HG03039 (cell line): Measurements from ENCODE around the gene MAP3K12.
A peak's percentile ranks its signal among the peaks of the same experiment; 100 is the strongest.
"Not testable (repeated sequence)": the region's sequence is repeated elsewhere in the genome, so short reads cannot be mapped to it uniquely, and the experiment has no call there.

Experiments
- ATAC-seq: cut with Tn5 transposase; IDR thresholded peaks from one replicate; pipeline ENCODE4 v1.9.1; 2021; ENCODE audit warnings: mild to moderate bottlenecking, moderate library complexity; ENCODE audit not compliant: unreplicated experiment

Gene MAP3K12

DNA sequence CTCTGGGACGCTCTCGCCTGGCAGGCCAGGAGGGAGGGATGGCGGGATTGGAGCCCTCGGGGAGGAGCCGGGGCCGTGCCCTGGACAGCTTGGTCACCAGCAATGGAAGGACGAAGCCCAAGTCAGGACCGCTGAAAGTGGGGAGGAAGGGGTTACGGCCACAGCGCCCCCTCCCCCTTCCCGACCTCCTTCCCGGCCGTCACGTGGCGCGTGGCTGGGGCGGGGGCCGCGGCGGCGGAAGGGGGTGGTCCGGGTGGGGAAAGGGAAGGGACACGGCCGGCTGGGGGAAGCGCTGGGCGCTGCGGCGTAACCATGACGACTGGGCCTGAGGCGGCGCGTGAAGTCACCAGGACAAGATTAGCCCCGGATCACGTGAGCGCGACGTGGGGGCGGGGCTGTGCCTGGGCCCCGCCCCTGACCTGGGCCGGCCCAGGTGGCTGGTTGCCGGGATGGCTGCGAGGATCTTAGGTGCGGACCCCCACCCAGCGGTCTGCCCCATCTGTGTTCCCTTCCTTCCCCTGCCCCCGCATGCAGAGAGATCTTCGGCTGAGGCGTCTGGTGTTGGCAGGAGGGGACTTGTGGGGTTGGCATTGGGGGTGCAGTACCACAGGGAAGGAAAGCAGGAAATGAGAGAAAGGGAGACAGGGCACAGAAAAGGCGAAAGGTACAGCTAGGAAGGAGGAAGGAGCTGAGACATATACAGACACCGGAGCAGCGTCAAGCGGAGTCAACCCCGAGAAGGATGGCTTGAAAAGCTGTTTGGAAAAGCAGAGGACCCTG, 6.2 kb downstream of the MAP3K12 start:
- peak; percentile 92 for ATAC-seq

DNA sequence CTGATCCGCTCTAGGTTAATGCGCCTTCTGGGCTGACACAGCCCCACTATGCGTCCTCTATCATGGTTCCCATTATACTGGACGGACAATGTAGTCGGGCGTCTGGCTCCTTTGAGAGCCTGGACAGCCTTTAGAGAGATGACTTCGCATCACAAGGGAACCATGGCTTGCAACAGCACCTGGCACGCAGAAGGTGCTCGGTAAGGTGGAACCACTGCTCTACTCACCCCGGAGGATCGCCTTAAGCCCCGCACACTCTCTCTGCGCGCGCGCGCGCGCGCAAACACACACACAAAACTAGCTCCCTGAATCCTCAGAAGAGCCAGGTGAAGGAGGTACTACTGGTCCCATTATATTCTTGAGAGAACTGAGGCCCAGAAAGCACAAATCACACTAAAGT, 7.1 kb downstream of the MAP3K12 start:
- no peak for ATAC-seq

DNA sequence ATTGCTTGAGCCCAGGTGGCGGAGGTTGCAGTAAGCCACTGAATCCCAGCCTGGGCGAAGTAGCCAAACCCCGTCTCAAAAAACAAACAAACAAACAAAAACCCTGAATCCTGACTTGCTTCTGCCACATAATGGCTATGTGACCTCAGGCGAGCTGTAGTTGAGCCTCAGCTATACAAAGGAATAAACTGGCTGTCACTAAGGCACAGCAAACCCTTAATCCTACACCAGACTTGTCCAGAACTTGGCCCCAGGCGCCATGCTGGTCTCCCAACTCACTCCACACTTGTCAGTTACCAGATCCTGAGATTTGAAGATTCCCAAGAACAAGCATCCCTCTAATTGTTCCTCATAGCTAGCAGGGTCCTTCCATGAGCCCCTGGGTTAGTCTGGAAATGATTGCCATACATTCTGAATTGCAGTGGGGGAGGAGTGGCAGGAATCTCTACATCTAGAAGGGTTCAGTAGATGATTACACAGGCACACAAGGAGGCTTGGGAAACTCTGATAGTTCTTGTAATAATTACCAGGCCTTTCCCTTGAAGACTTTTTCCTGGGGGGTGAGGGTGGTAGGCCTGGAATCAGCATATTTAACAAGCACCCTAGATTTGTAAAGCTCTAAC, 9.9 kb downstream of the MAP3K12 start:
- ATAC-seq = no peak

DNA sequence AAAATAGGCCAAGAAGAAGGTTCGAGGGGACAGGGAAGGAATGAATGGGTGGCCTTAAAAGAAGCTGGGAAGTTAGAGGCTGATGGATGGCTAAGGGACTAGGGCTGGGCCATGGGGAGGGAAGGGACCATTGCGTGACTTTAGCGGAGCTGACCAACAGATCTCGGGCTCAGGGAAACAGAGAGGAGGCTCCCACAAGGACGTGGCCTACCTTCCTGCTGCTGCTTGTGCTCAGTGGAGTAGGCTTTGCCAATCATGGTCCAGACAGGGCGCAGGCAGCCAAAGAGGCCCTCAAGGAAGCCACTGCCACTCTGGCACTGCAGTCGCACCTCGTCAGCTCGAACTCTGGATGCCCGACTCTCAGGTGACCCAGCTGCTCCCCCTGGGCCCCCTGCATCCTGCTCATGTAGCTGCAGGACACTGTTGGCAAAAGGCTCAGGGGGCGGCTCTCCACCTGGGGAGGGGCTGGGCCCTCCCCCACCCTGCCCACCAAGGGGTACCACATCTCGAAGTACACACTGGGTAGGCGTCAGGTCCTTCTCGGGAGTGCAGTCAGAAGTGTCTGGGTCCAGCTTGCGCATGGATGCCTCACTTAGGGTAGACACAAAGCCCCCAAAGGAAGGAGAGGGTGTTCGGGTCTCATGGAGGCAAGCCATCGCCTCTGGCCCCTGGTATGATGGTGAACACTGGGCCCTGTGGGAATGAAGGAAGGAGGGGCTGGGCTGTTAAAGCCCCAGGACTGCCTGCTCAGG, 12.3 kb downstream of the MAP3K12 start:
- no peak for ATAC-seq

DNA sequence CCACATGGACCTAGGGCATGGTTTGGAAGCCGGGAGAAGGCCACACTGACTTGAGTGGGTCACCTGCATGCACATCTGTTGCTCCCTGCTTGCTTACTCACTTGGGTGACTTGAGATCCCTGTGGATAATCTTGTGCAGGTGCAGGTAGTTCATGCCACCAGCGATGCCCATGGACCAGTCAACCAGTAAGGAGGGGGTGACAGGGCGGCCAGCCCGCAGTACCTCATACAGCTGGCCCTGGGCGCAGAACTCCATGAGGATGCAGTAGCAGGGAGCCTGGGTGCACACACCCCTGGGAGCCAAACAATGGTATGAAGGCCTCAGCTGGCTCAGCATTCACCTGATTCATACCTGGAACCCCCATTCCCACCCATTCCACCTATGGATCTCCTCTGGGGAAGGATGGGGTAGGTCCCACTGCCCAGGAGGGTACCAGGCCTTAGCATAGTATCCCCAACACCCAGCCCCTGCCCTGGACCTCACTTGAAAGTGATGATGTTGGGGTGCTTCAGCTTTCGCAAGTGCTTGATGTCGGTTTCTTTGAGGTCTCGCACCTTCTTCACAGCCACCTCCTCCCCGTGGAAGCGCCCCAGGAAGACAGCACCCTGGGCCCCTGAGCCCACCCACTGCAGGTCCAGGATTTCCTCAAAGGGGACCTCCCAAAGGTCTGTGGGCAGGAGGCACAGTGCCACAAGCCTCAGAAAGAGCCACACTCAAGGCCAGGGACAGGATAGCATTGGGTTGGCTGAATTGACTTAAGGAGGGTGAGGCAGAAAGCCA, 13.1 kb downstream of the MAP3K12 start:
- no peak for ATAC-seq

DNA sequence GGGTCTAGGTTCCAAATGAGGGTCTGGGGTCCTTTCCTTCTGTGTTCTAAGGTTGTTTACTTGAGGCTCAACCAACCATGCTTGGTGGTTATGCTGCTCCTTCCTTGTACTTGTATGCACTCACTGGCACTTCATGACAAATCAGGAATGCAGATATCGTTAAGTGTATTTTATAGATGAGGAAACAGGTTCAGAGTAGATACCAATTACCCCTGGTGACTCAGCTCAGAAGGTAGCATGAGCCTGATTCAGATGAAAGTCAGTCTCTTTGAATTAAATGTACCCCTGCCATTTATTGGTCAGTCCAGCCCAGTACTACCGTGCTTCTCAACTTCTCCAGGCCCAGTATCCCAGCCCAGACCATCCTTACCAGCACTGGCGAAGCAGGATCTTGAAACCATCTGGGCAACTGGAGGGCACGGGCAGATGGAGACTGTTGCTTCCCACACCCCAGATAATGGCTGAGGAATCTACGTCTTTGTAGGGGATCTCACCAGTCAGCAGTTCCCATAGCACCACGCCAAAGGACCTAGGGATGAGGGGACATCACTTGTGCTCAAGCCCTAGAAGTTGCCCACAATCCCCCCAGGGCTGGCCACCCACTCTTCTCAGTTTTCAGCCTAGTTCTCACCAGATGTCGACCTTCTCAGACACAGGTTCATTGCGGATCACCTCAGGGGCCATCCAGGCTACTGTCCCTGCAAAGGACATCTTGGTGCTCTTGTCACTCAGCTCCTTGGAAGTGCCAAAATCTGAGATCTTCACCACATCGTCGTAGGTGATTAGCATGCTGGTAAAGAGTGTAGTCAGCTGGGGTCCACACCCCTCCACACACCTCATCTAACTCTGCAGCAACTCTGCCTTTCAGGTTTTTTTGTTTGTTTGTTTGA, 14.3 kb downstream of the MAP3K12 start:
- ATAC-seq = no peak

DNA sequence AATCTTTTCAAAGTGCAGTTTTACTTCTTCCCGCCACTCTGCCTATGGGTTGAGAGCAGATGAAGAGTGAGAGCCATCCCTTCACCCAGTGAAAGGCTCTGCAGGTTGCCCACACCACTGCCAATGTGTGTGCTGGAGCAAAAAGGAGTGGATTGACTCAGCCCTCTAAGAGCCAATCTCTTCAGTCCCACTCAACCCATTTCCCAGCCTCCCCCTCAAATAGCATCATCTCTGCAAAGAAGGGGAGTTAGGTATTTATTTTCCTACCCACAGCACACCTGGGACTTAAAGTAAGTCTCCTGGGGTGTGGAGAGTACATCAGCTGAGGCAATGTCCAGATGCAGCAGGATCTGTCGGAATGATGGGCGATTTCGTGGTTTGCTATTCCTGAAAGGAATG, 15.3 kb downstream of the MAP3K12 start:
- ATAC-seq = no peak

DNA sequence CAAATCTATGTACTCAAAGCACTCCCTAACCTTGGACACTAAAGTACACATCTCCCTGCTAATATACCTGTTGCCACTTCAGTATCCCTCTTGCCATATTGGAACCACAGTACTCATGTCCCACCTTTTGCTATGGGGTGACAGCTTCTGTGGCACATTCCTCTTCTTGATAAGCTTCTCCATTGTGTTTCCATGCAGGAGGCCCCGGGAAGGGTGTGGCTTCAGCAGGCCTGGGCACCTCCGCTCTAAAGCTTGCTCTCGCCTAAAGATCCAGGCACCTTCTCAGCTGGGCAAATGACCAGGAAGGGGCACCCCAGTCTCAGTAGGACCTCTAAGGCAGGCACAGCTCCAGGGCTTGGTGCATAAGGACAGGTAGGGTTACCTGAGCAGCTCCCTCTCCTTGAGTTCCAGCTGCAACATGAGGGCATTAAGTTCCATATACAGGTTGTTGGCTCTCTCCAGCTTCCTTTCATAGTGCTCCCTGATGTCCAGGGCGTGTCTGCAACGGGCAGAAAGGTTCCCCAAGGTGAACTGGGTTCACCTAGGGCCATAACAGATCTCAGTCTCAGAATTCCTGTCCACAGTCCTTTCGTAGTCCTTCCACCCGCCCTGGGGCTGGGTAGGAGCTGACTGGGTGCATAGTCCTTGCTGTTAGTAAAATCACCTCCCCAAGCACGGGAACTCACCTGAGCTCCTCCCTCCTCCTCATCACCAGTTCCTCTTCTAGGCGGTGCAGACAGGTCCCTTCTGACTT, 15.9 kb downstream of the MAP3K12 start:
- no peak for ATAC-seq

DNA sequence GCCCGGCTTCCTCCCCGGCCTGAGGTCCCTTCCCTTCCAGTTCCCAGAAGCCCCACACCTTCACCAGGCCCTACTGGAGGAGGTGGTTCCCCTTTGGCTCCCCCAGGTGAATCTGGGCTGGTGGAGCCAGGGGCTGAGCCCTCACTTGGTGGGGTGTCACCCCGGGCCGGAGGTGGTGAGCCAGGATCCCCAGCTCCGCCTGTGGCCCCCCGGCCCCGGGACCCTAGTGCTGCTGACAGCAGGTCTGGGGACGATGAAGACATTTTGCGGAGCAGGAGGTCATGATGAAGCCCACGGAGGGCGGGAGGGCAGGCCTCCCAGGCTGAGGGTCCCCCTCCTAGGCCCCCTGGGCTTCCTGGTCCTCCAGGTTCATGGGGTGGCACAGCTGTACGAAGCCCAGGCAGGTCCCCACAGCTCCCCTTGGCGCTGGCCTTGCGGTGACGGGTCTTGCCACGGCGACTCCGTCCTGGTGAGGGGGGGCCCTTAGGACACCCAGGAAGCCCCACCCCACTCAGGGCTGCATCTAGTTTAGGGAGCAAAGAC, 16.6 kb downstream of the MAP3K12 start:
- no peak for ATAC-seq

DNA sequence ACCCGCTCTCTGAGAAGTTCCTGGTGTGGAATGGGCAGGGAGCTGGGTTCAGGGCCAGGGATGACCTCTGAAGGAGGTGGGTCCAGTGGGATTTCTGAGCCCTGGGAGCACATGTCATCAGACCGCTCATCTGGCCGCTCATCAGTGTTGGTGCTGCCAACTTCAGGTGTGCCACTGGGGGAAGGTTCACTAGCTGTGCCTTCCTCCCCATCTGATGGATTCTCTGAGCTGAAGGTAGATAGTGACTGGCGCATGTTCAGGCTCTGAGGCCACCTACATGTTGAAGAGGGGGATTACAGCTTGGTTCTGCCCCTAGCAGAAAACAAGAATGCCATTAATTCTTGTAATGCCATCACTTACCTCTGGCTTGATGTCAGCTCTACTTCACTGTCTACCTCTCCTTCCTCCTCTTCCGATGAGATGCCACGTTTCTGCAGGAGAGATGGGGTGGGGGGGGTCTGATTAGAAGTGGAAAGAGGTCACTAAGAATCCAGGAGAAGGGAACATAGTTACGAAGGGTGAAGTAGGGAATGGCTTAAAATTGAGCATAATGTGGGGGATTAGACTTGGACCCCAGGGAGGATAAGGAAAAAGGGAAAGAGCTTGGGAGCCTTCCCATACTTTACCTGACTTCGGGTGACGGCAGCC, 17.2 kb downstream of the MAP3K12 start:
- ATAC-seq = no peak

DNA sequence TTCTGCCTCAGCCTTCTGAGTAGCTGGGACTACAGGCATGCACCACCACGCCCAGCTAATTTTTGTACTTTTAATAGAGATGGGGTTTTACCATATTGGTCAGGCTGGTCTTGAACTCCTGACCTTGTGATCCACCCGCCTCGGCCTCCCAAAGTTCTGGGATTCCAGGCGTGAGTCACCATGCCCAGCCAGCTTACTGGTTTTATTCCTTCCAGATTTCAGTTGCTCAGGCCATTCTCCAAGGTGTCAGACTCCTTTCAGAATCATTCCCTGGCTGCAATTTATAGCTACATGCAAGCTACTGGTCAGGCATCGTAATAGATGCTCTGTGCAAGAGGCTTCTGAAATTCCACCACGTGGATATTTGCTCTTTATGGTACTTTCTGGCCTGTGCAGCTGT, 17.8 kb downstream of the MAP3K12 start:
- not testable (repeated sequence) for ATAC-seq

DNA sequence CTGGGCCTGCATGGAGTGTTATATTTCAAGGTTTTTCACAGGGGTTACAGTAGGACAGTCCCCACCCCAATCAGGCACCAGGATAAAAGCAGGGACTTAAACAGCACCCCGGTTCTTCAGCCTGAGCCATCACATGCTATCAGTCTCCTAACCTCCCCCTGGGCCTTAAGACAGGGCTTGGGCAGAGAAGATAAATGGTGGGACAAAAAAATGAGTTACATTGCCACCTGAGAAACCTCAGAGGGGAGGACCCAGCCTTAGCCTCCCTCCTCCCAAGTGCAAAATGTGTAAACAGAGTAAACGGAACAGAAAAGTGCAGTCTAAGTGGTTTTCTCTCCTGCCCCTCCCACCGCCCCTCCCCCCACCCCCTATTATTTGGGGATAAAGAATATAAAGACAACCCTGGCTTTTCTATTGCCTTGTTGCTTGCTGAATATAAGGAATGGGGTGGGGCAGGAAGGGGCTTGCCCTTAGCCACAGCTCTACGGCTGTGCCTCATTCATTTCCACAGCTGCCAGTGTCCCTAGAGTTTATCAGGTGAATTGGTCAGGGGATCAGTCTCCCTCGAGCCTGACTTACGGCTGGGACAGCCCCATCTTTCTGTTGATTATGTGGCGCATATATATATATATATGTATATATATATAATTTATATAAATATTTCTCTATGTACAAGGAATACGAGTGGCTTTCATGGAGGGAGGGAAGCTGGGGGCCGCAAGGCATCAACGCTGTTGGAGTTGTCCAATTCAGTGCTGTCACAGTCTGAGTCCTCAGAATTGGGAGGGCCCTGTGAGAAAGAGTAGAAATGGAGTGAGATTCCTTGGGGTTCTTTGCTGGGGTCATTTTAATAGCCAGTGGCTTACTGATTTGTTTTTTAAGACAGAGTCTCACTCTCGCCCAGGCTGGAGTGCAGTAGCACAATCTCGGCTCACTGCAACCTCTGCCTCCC, 18.5 kb downstream of the MAP3K12 start:
- no peak for ATAC-seq

DNA sequence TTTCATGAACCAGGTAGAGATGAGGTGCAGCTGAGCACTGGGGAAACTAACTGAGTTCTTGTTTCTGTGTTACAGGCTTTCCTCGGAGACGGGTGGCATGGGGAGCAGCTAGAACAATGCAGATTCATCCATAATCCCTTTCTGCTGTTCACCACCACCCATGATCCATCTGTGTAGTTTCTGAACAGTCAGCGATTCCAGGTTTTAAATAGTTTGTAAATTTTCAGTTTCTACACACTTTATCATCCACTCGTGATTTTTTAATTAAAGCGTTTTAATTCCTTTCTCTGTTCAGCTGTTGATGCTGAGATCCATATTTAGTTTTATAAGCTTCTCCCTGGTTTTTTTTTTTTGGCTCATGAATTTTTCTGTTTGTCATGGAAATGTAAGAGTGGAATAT, 19.9 kb downstream of the MAP3K12 start:
- ATAC-seq = no peak

DNA sequence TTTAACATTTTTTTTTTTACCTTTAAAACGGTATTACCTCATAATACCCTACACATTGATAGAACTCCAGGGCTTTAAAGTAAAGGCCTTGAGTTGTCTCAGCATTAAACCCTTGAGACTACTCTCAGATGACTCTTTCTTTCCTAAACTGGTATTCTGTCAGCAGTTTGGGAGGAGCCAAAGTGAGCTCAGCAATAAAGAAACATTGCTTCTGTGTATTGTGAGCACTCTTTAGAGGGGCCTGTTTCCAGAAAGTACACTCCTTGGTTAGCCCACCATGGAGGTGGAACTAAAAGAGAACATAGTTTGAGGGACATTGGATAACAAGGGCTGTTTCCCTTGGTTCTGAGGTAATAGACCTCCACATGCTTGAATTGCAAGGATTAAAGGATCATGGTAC, 20.4 kb downstream of the MAP3K12 start:
- no peak for ATAC-seq

DNA sequence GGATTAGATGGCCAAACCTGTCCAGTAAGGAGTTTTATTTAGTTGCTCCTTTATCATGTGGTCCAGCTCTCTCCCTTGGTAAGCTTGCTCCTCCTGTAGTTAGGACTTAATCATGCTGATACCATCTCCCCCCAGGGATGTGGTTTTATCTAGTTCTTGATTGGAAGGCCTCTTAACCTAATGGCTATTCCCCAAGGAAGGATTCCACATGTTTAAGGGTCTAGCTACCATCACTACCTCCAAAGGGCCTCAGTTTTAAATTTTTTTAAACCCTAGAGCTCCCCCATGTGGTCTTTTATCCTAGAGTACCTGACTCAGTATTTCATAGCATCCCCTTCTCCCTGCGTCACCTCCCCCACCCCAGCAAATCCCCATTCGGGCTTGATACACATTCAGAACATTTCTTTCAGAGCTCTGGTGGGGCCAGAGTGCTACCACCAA, 22.5 kb downstream of the MAP3K12 start:
- ATAC-seq = no peak

DNA sequence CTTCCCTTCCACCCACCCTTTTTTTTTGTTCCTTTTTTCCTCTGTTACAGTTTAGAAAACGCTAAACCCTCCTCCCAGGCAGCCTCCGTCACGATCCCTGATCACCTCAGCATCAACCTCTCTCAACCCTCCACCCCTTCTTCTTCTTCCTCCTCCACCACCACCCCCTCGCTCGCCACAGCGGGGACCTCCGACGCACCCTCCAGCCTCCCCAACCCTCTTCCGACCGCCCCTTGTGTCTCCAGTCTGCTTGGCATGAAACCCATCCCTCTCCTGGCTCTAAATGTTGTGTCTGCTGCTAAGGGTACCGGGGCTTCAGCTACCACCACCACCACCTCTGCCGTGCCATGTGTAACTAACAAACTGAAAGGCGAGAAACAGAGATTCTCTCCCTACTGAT, 24.4 kb downstream of the MAP3K12 start:
- ATAC-seq = no peak

DNA sequence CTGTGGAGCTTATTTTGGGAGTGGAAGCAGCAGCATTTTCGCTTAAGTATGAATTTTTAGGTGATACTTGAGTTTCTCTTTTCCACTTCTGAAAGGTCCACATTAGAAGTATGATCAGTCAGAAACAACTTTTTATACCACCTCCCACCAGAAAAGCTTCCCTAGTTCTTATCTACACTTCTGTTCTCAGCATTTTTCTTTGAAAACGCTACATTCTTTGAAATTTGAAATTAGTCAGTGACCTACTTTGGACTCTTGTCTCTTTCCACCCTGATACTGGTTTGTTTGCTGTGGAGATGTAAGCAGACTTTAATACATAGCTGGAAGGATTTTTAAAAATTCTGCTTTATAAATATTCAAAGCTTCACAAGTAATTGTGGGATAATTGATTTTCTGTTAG, 25.2 kb downstream of the MAP3K12 start:
- no peak for ATAC-seq
